HG03064 (cell line): ENCODE data around the gene ZWILCH.
"Not testable (repeated sequence)": the region's sequence is repeated elsewhere in the genome, so short reads cannot be mapped to it uniquely, and the experiment has no call there.

Experiments
- ATAC-seq: cut with Tn5 transposase; IDR thresholded peaks from one replicate; pipeline ENCODE4 v1.9.1; 2021; ENCODE audit warnings: low read depth; ENCODE audit not compliant: unreplicated experiment

Gene ZWILCH

DNA sequence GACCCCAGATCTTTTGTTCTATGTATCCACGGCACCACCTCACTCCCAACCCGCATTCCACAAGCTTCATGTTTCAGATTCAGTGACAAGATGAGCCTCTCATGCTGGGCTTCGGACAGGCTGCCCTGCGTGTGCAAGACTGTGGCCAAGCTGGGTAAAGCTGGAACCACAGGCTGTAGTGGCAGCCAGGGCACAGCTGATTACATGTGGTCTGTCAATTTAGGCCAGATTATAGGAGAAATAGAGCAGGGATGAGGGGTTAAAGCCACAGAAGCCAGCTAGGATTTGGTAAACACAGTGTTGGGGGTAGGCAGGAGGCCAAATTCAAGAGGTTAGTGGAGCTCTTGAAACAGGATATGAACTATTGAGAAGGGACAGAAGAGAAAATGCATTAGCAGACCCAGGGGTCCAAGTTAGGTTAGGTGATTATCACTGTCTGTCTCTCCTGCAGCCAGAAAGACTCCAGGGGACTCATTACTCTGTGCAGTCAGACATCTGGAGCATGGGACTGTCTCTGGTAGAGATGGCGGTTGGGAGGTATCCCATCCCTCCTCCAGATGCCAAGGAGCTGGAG is 20.5 kb upstream of the ZWILCH start:
- no peak for ATAC-seq

DNA sequence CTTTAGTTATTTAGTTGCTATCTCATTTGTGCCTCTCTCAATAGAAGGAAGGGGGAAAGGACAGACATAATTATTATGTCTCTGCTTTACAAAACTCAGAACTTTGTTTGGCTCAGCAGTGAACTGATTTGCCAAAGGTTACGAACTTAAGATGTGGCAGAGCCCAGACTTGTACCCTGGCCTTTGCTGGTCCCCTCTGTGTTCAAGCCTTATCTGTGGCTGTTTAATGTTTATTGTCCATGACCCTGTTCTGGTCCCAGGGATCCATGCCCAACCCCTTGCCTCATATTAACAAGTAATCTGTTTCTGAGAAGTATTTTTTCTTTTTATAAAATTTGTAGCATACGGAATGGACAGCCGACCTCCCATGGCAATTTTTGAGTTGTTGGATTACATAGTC is 18.2 kb upstream of the ZWILCH start:
- no peak for ATAC-seq

DNA sequence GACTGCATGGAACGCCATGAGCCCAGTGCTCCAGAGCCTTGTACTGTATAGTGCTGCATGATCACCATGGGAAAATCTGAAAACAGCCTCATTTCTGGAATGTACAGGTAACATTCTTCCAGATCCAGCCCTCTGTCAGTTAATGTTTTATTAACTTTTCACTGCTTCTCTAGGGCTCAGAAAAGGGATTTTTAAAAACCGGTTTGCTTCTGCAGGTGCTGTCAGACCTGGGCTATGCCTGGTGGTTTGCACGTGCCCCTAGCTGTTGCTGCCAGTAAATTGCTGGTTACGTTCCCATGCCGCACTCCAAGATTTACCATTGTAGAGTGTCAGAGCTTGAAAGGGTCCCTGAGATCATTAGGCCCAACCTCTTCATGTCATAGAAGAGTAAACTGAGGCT is 16.6 kb upstream of the ZWILCH start:
- no peak for ATAC-seq

- no peak for ATAC-seq
Observed at GRCh38 chr15:66489179-66489791, 15.8 kb upstream of the ZWILCH start.

DNA sequence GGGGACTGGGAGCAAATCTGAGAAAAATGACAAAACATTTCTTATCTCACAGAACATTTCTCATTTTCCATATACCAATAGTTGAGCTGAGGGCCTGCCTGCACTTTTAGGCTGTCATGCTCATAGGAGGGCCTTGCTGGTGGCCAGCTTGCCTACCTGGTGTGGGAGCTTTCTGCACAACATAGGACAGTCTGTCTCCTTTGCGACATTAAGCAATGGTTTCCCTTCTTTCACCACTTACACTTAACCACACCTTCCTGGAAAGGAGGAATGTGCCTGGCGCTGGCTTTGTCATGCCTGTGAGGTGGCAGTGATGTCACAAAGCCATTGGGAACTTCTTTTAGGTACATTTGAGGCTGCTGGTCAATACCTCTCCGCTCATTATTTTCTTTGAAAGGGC is 13.3 kb upstream of the ZWILCH start:
- no peak for ATAC-seq

GRCh38 chr15:66494262-66494661 is 10.9 kb upstream of the ZWILCH start:
- ATAC-seq = no peak

DNA sequence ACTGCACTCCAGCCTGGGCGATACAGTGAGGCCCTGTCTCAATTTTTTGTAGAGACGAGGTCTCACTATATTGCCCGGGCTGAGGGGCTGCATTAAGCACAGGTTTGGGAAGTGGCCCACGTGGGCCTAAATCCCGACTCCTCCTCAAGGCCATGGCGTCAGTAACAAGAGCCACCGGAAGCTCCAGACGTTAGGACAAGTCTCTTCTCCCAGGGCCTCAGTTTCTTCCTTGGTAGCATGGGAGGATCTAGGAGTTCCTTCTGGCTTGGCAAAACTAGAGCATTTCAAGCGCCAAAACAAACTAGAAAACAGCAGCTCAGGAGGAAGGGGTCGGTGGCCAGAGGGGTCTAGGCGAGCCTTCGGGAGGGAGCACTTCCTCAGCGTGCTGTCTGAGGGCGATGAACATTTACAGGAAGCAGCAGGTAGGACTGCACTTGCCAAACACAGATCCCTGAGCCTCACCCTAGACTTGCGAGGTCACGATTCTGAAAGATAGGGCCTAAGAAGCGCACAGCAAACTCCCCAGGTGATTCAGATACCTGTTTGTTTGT is 8.1 kb upstream of the ZWILCH start:
- ATAC-seq = no peak

DNA sequence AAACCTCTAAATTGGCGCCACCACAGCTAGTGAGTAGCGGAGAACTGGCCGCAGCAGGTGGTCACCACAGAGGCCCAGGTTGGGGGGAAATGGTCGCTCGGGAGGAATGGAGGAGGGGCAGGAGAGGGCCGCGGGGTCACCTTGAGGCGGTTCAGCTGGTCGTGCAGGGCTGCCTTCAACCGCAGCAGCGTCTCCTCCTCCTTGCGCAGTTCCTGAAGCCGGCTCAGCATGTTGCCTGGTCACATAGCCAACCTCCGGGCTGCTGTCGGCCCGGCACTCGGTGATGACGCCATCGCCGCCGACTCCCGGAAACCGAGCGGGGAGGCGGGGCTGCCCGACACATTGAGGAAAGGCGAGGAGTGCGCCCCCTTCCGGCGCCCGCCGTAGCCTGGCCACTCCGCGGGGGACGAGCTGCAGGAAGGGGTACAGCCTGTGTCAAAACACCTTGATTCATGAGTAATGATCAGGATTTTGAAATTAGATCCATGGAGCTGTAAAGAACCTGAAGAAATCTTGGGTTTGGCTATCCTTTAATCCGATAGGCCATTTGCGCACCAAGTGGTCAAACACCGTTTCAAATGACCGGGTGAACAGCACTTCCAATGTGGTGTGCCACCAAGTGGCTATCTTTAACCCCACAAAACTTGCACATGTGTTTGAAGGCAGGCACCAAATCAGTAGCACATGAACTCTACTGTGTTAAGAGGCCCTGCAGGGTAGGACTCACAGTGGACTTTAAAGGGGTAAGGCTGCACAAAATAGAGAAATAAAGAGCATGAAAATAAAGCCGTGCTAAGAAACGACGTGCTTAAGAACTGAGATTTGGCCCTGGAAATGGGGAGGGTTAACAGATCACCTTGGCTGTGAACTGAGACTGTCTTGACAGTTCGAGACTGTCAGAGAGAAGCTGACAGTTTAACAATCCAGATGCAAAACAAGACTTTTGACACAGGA is 7.3 kb upstream of the ZWILCH start, which contains the start of gene SNAPC5:
Gene SNAPC5 (minus strand): TSS at position 261 of the 954 bp plus-strand sequence. CDS start 31 bp downstream, at position 230.
- peak; percentile 65 for ATAC-seq

DNA sequence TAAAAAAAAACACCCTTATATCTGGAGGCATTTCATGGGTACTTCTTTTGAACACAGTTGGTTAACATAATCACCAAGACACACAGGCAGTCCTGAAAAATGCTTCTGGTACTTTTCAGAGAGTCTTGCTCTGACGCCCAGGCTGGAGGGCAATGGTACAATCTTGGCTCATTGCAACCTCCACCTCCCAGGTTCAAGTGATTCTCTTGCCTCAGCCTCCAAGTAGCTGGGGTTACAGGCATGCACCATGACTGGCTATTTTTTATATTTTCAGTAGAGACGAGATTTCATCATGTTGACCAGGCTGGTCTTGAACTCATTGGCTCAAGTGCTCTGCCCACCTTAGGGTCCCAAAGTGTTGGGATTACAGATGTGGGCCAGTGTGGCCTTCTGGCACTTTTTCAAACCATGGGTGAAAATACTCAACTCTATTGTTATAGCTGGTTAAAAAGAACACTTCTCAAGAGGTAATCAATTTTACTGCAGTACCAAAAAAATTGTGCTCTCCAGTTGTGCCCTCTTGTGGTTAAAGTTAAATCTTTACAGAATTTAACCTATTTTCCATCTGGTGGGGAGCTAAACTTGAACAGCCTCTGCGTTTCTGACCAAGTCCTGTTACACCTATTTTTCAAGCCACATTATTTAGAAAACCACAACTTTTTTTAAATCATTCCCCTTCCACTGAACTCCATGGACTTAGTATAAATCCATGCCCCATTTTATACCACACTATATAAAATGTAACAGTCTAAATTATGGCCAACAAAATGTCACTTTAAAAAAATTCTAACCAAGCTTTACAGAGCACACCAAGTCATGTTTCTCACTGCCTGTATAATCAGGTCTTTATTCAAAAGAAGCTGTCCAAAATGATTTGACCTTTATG is 6.4 kb upstream of the ZWILCH start:
- ATAC-seq = no peak

DNA sequence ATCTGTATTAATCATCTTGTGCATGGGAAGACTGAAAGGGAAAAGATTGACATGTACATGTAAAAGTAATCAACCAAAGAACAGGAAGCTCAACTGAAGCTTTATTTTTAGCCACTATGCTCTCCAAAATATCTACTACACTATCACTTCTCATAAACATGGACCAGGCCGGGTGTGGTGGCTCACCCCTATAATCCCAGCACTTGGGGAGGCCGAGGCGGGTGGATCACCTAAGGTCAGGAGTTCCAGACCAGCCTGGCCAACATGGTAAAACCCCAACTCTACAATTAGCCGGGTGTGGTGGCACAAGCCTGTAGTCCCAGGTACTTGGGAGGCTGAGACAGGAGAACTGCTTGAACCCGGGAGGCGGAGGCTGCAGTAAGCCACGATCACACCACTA is 4.8 kb upstream of the ZWILCH start:
- not testable (repeated sequence) for ATAC-seq

- ATAC-seq = no peak
Observed at GRCh38 chr15:66502491-66502890, 2.6 kb upstream of the ZWILCH start.

GRCh38 chr15:66503041-66503648 is 2.0 kb upstream of the ZWILCH start:
- not testable (repeated sequence) for ATAC-seq

- no peak for ATAC-seq
Observed at GRCh38 chr15:66503780-66504562, 1.2 kb upstream of the ZWILCH start.

DNA sequence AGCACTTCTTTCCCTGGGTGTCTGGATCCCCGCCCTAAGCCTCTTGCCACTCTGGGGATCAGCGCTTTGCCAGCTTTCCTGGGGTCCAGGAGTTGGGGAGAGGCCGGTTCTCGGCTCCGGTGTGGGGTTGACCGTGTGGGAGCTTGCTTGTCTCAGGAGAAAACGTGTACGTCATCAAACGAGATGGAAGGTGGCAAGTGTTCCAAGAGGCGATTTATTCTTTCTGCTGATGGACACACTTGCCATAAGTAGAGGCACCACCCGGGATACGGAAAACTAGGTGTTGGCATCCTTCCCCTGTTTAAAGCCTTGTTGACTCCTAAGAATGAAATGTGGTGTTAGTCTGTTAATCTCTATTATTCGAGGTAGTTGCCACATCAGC is 295 bp downstream of the ZWILCH start:
- no peak for ATAC-seq

DNA sequence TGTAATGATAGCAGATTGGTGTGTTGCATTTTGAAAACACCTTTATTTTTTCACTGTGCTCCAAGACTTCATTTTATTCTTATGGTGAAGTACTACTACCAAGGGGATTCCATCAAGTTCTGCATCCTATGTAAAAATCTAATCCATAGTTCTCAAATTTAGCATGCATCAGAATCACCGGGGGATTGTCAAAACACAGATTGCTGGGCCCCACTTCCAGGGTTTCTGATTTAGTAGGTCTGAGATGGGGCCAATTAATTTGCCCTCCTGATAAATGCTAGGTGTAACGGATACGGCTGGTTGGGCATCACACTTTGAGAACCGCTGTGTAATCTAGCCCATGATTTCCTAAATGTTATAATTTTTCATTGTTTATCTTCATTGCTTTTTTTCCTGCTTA is 692 bp downstream of the ZWILCH start:
- no peak for ATAC-seq

DNA sequence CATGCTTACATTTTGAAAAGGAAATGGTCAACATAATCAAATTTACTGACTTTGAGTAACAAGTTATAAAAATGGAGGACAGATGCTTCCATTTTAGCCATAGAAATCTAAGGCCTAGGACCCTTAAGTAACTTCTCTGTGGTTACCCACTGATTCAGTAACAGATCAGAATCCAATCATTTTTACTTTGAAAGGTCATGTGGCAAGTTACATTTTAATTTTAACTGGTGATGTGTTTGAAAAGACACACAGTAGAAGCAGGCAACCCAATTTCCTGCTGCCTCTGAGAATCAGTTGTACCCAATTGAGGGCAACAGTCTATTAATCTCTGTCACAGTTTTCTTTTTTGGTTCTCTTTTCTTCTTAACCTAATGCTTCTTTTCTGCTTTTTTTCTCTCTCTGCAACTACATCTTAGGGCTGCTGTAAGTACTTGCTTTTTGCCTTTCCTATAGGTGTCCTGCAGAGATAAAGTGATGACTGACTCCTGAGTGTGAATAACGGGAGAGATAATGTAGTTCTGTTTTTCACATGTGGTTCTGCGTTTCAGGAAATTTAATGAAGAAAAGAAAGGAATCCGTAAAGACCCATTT is 3.3 kb downstream of the ZWILCH start:
- ATAC-seq = no peak

GRCh38 chr15:66514586-66514985 is 9.5 kb downstream of the ZWILCH start:
- ATAC-seq = no peak

GRCh38 chr15:66515901-66516322 is 10.8 kb downstream of the ZWILCH start:
- ATAC-seq = no peak

GRCh38 chr15:66523926-66524325 is 18.8 kb downstream of the ZWILCH start:
- no peak for ATAC-seq
